ENCODE data around the gene CSTPP1. TPM values are rescaled to one million over a fixed set of nuclear protein-coding genes. Genes with fewer than 3 reads are reported as not detected.

The CSTPP1 gene
- total and polyA plus RNA-seq, 2 donors (not counting 1 experiment from before 2014, with no cell fraction given), result 11.5 to 29.0 TPM

DNA sequence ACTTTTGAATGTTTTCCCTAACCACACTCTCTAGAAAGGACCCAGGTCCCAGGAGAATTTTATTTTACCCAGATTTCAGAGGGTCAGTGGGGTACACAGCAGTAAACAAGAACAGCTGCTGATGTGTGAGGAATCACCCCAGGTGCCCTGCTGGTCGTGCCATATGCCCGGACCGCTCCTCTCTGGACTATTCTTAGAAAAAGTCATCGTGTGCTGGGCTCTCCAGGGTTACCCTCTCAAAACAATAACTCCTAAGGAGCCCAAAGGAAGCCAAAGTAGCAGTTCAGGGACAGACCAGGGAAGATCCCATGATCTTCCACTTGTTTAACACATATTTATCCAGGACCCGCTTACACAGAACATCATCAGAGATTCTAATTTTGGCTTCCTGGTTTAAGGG lies 47.9 kb upstream of the CSTPP1 start:
- ATAC-seq (ENCODE audit: low read depth), result no peak
- peaks cover 0 to 7% of the 10 kb centered on the region in 2 donors for H3K4me1 ChIP-seq (ENCODE audit: control insufficient read depth in 2 of 2, insufficient read depth in 2 of 2, low read length in 2 of 2)
- Mint-ChIP-seq H3K4me3 (no peak overlapping the region), H3K27me3 (peaks cover 7% of the 10 kb centered on the region), H3K9me3 (ENCODE audit: insufficient read depth) (no peaks in the 10 kb centered on the region), H3K27ac (no peak overlapping the region), H3K4me1 (peaks cover 5% of the 10 kb centered on the region)
- no peaks in the 10 kb centered on the region for H3K36me3 ChIP-seq (replicated peaks in 1 of 2; ENCODE audit: control extremely low read depth in 1 of 2, control insufficient read depth in 1 of 2, extremely low read depth in 1 of 2, insufficient read depth in 2 of 2, low read length in 1 of 2)
- no peak overlapping the region for H3K4me2 ChIP-seq (replicated peaks; ENCODE audit: low read depth, low read length, poor library complexity, severe bottlenecking)
- H3K79me2 ChIP-seq (ENCODE audit: control insufficient read depth, insufficient read depth, low read length), result no peaks in the 10 kb centered on the region
- TF ChIP-seq, protein P1, sequence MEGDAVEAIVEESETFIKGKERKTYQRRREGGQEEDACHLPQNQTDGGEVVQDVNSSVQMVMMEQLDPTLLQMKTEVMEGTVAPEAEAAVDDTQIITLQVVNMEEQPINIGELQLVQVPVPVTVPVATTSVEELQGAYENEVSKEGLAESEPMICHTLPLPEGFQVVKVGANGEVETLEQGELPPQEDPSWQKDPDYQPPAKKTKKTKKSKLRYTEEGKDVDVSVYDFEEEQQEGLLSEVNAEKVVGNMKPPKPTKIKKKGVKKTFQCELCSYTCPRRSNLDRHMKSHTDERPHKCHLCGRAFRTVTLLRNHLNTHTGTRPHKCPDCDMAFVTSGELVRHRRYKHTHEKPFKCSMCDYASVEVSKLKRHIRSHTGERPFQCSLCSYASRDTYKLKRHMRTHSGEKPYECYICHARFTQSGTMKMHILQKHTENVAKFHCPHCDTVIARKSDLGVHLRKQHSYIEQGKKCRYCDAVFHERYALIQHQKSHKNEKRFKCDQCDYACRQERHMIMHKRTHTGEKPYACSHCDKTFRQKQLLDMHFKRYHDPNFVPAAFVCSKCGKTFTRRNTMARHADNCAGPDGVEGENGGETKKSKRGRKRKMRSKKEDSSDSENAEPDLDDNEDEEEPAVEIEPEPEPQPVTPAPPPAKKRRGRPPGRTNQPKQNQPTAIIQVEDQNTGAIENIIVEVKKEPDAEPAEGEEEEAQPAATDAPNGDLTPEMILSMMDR (IDR thresholded peaks at IDR 0.05), result no peak
- no peak for TF ChIP-seq EZH2 (IDR thresholded peaks at IDR 0.05; ENCODE audit: borderline replicate concordance, insufficient read depth, low read depth, low read length, poor library complexity, severe bottlenecking)
- no peak overlapping the region for H2AFZ ChIP-seq (ENCODE audit: insufficient read depth, low read depth, low read length, poor library complexity, severe bottlenecking)
- peaks cover 0 to 2% (median 0%) of the 10 kb centered on the region in 4 experiments for H3K27me3 ChIP-seq (replicated peaks in 1 of 4; ENCODE audit: control extremely low read depth in 1 of 4, control insufficient read depth in 3 of 4, insufficient read depth in 4 of 4, low read length in 3 of 4)
- no peak overlapping the region for H3K4me3 ChIP-seq (ENCODE audit: control extremely low read depth in 1 of 5, extremely low read depth in 1 of 5, insufficient read depth in 1 of 5, low read depth in 2 of 5, low read length in 4 of 5)
- intact Hi-C loops (cut with micrococcal nuclease), result loop anchor here (1.0 kb wide), 1 partner anchor 273 kb away; no protein-coding TSS in a partner anchor
- no peaks in the 10 kb centered on the region for H3K9me3 ChIP-seq (ENCODE audit: control extremely low read depth in 1 of 3, control insufficient read depth in 2 of 3, insufficient read depth in 1 of 3, low read length in 2 of 3)
- H3K27ac ChIP-seq (ENCODE audit: low read length in 2 of 2), result no peak overlapping the region
- H3K9ac ChIP-seq (ENCODE audit: low read length), result no peak overlapping the region
- no peak for DNase-seq
- CTCF ChIA-PET, result interaction anchor here (0.8 to 1.1 kb wide), 2 partner anchors 265 to 565 kb away, joined by 3 to 6 read pairs; no protein-coding TSS in a partner anchor
- 60% methylated on average over 5 of the region's 5 CpGs for WGBS (ENCODE audit: insufficient coverage)
- POLR2A ChIA-PET, result no interaction called here
- H4K20me1 ChIP-seq (ENCODE audit: control insufficient read depth, insufficient read depth, low read length, poor library complexity, severe bottlenecking), result no peaks in the 10 kb centered on the region

- no peak overlapping the region for H3K4me3 Mint-ChIP-seq
- WGBS (ENCODE audit: insufficient coverage), result 90% methylated on average over 7 of the region's 7 CpGs
- Histone ChIP-seq H4K20me1 (ENCODE audit: control insufficient read depth, insufficient read depth, low read length, poor library complexity, severe bottlenecking) (no peaks in the 10 kb centered on the region), H2AFZ (ENCODE audit: insufficient read depth, low read depth, low read length, poor library complexity, severe bottlenecking) (peak overlapping the region; percentile 61), H3K27me3 (replicated peaks in 1 of 4; ENCODE audit: control extremely low read depth in 1 of 4, control insufficient read depth in 3 of 4, insufficient read depth in 4 of 4, low read length in 3 of 4) (peaks cover 0 to 2% (median 0%) of the 10 kb centered on the region in 4 experiments), H3K79me2 (ENCODE audit: control insufficient read depth, insufficient read depth, low read length) (no peaks in the 10 kb centered on the region), H3K36me3 (replicated peaks in 1 of 2; ENCODE audit: control extremely low read depth in 1 of 2, control insufficient read depth in 1 of 2, extremely low read depth in 1 of 2, insufficient read depth in 2 of 2, low read length in 1 of 2) (no peaks in the 10 kb centered on the region), H3K9ac (ENCODE audit: low read length) (no peak overlapping the region), H3K4me3 (ENCODE audit: control extremely low read depth in 1 of 5, extremely low read depth in 1 of 5, insufficient read depth in 1 of 5, low read depth in 2 of 5, low read length in 4 of 5) (no peak overlapping the region), H3K27ac (ENCODE audit: low read length in 2 of 2) (no peak overlapping the region), H3K4me2 (replicated peaks; ENCODE audit: low read depth, low read length, poor library complexity, severe bottlenecking) (no peak overlapping the region), H3K9me3 (ENCODE audit: control extremely low read depth in 1 of 3, control insufficient read depth in 2 of 3, insufficient read depth in 1 of 3, low read length in 2 of 3) (no peaks in the 10 kb centered on the region), H3K4me1 (ENCODE audit: control insufficient read depth in 2 of 2, insufficient read depth in 2 of 2, low read length in 2 of 2) (peaks cover 0 to 7% of the 10 kb centered on the region in 2 donors)
- no peaks in the 10 kb centered on the region for H3K9me3 Mint-ChIP-seq (ENCODE audit: insufficient read depth)
- DNase-seq (peak; percentile 9), ATAC-seq (ENCODE audit: low read depth) (no peak)
- CTCF ChIA-PET, result interaction anchor here (1.1 kb wide), 1 partner anchor 264 kb away, joined by 6 read pairs; no protein-coding TSS in a partner anchor
- intact Hi-C loops (cut with micrococcal nuclease), result loop anchor here (1.0 kb wide), 1 partner anchor 272 kb away; no protein-coding TSS in a partner anchor
- POLR2A ChIA-PET, result no interaction called here
- TF ChIP-seq, protein P1 (IDR thresholded peaks at IDR 0.05), result no peak
- no peak for TF ChIP-seq EZH2 (IDR thresholded peaks at IDR 0.05; ENCODE audit: borderline replicate concordance, insufficient read depth, low read depth, low read length, poor library complexity, severe bottlenecking)
- peaks cover 6% of the 10 kb centered on the region for H3K27me3 Mint-ChIP-seq
- H3K4me1 Mint-ChIP-seq, result peaks cover 5% of the 10 kb centered on the region
- no peak overlapping the region for H3K27ac Mint-ChIP-seq
Observed at GRCh38 chr11:46889251-46889650, 47.3 kb upstream of the CSTPP1 start.
